Measurements from ENCODE around the gene STARD9. TPM values are rescaled to one million over a fixed set of nuclear protein-coding genes. Genes with fewer than 3 reads are reported as not detected.

STARD9 gene
- total RNA-seq, 1 experiment from 2014 or later, result 5.0 TPM

DNA sequence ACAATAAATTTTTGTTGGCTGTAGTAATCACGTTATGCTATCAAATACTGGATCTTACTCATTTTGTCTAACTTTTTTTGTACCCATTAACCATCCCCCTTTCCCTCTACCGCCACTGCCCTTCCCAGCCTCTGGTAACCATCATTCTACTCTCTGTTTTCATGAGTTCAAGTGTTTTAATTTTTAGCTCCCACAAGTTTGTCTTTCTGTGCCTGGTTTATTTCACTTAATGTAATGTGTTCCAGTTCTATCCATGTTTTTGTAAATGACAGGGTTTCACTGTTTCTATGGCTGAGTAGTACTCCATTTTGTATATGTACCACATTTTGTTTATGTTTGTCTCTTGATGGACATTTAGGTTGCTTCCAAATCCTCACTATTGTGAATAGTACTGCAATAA, 52.1 kb downstream of the STARD9 start:
- no peaks in the 10 kb centered on the region for H3K36me3 ChIP-seq (ENCODE audit: control insufficient read depth in 1 of 2, insufficient read depth in 2 of 2, low read length in 2 of 2)
- H2AFZ ChIP-seq (ENCODE audit: low read depth, low read length, poor library complexity, severe bottlenecking), result no peak overlapping the region
- TF ChIP-seq ELF1 (IDR thresholded peaks at IDR 0.05; ENCODE audit: borderline replicate concordance, low read depth) (no peak), POLR2AphosphoS5 (IDR thresholded peaks at IDR 0.05; ENCODE audit: low read depth, low read length) (no peak), POLR2A (IDR thresholded peaks at IDR 0.05; ENCODE audit: borderline replicate concordance, extremely low read depth, insufficient read depth, insufficient read length) (no peak), ZNF274 (IDR thresholded peaks at IDR 0.05; ENCODE audit: low read depth, low read length) (no peak), FOSL1 (IDR thresholded peaks at IDR 0.05; ENCODE audit: low read depth) (no peak), RAD21 (IDR thresholded peaks at IDR 0.05; ENCODE audit: low read depth) (no peak), TCF7L2 (IDR thresholded peaks at IDR 0.05; ENCODE audit: borderline replicate concordance, extremely low read depth, insufficient read depth, insufficient read length) (no peak)
- TF ChIP-seq, protein P1, sequence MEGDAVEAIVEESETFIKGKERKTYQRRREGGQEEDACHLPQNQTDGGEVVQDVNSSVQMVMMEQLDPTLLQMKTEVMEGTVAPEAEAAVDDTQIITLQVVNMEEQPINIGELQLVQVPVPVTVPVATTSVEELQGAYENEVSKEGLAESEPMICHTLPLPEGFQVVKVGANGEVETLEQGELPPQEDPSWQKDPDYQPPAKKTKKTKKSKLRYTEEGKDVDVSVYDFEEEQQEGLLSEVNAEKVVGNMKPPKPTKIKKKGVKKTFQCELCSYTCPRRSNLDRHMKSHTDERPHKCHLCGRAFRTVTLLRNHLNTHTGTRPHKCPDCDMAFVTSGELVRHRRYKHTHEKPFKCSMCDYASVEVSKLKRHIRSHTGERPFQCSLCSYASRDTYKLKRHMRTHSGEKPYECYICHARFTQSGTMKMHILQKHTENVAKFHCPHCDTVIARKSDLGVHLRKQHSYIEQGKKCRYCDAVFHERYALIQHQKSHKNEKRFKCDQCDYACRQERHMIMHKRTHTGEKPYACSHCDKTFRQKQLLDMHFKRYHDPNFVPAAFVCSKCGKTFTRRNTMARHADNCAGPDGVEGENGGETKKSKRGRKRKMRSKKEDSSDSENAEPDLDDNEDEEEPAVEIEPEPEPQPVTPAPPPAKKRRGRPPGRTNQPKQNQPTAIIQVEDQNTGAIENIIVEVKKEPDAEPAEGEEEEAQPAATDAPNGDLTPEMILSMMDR (IDR thresholded peaks at IDR 0.05 in 2 of 3, conservative IDR thresholded peaks at IDR 0.05 in 1 of 3; ENCODE audit: borderline replicate concordance in 1 of 3, insufficient read depth in 1 of 3, low read depth in 2 of 3, low read length in 2 of 3), result no peak
- TF ChIP-seq, protein P2, sequence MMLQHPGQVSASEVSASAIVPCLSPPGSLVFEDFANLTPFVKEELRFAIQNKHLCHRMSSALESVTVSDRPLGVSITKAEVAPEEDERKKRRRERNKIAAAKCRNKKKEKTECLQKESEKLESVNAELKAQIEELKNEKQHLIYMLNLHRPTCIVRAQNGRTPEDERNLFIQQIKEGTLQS (IDR thresholded peaks at IDR 0.05), result no peak
- TF ChIP-seq, protein P3, sequence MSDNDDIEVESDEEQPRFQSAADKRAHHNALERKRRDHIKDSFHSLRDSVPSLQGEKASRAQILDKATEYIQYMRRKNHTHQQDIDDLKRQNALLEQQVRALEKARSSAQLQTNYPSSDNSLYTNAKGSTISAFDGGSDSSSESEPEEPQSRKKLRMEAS (IDR thresholded peaks at IDR 0.05), result no peak
- H4K20me1 ChIP-seq (ENCODE audit: insufficient read depth), result no peaks in the 10 kb centered on the region; the same call in 1 of the 2 replicates
- ChIA-PET RAD21 (ENCODE audit: low non-redundant PET in 1 of 2, low total read pairs in 2 of 2, uncharacterized antibody in 2 of 2, unreplicated experiment in 2 of 2) (no interaction called here), CTCF (no interaction called here), POLR2A (no interaction called here)
- intact Hi-C loops (cut with micrococcal nuclease), result no loop called here
- H3K27ac ChIP-seq (ENCODE audit: low read depth, low read length), result no peak overlapping the region
- no TSS peak for BruUV-seq (replicated peaks)
- no peaks in the 10 kb centered on the region; the same call in 1 of the 2 replicates for H3K79me2 ChIP-seq (ENCODE audit: insufficient read depth, low read length)
- ATAC-seq, result no peak
- no peak for DNase-seq (ENCODE audit: low read depth, low spot score)
- no peaks in the 10 kb centered on the region for H3K4me1 ChIP-seq (ENCODE audit: control insufficient read depth in 1 of 2, insufficient read depth in 2 of 2, low read length in 2 of 2)
- H3K9me2 ChIP-seq (ENCODE audit: insufficient read depth), result no peaks in the 10 kb centered on the region
- no peaks in the 10 kb centered on the region for H3K9me3 ChIP-seq (ENCODE audit: control insufficient read depth in 1 of 2, insufficient read depth in 1 of 2, low read depth in 1 of 2, low read length in 2 of 2)
- H3K4me2 ChIP-seq (ENCODE audit: low read length), result no peak overlapping the region
- no peak overlapping the region for H3K4me3 ChIP-seq (replicated peaks in 1 of 2; ENCODE audit: low read depth in 1 of 2, low read length in 2 of 2)
- no peak overlapping the region for H3K9ac ChIP-seq (ENCODE audit: low read length)
- H3K27me3 ChIP-seq (ENCODE audit: insufficient read depth, low read length), result no peaks in the 10 kb centered on the region
